WI38 (cell line): ENCODE results near the gene ATP12A.

Experiments used
- H3K4me3 ChIP-seq: 2 replicates; pipeline ENCODE4 v1.5.1; 2011; ENCODE audit warnings: low read depth, mild to moderate bottlenecking, control low read depth, low read length
- TF ChIP-seq, protein P1 (sequence below): IDR thresholded peaks from 2 replicates; pipeline ENCODE4 v1.5.1; 2012; ENCODE audit warnings: low read depth, mild to moderate bottlenecking, control low read depth, low read length

The ATP12A gene

DNA sequence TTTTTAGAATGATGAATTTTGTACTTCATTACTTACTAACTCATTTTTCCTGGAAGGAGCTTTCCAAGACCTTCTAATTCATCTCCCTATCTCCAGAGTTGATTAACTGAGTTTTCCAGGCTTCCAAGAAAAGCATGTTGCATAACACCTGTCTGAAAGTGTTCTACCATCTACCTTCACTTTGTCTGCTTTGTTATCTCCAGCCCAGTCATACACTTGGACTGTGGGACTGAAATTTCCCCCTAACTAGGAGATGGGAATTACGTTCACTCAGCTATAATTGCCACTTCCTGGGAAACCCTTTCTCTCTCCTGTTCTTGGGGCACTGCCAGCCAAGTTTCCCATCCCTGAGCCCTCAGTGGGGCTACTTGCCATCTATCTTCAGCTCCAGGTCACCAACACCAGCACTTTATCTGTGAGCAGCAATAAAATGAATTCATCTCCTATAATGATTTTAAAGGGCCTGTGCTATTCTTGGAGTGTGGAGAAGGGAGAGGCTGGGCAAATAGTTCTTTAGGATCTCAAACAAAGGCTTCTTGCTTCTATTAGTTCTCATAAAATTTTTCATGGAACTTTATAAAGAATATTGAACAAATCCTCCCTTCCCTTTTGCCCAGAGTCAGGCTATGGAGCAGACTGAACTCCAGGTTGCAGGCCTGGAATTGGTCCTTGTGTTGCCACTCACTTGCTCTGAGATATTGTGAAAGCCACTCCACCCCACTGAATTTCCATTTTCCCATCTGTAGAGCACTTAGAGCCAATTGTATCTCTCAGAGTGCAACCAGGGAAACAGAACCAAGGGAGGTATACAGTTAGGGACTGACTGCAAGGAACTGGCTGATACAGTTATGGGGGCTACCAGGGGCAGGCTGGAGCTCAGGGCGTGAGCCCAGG, 17.8 kb upstream of the ATP12A start:
- no peak overlapping the region for H3K4me3 ChIP-seq
- TF ChIP-seq, protein P1, sequence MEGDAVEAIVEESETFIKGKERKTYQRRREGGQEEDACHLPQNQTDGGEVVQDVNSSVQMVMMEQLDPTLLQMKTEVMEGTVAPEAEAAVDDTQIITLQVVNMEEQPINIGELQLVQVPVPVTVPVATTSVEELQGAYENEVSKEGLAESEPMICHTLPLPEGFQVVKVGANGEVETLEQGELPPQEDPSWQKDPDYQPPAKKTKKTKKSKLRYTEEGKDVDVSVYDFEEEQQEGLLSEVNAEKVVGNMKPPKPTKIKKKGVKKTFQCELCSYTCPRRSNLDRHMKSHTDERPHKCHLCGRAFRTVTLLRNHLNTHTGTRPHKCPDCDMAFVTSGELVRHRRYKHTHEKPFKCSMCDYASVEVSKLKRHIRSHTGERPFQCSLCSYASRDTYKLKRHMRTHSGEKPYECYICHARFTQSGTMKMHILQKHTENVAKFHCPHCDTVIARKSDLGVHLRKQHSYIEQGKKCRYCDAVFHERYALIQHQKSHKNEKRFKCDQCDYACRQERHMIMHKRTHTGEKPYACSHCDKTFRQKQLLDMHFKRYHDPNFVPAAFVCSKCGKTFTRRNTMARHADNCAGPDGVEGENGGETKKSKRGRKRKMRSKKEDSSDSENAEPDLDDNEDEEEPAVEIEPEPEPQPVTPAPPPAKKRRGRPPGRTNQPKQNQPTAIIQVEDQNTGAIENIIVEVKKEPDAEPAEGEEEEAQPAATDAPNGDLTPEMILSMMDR: no peak

DNA sequence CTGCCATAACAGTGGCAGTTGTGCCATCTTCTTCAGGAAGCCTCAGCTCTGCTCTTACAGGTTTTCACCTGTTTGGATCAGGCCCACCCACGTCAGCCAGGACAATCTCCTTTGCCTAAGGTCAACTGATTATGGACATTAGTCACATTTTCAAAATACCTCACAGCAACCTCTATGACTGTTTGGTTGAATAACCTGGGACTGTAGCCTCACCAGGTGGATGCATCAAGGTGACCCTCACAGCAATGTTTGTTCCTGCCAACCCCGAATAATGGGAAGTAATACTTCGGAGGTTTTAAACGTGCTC, 17.2 kb upstream of the ATP12A start:
- no peak overlapping the region for H3K4me3 ChIP-seq
- TF ChIP-seq, protein P1: no peak

GRCh38 chr13:24663586-24663985, 16.6 kb upstream of the ATP12A start:
- no peak overlapping the region for H3K4me3 ChIP-seq
- TF ChIP-seq, protein P1: no peak

- TF ChIP-seq, protein P1: no peak
Observed at GRCh38 chr13:24664726-24665409, 15.3 kb upstream of the ATP12A start.

DNA sequence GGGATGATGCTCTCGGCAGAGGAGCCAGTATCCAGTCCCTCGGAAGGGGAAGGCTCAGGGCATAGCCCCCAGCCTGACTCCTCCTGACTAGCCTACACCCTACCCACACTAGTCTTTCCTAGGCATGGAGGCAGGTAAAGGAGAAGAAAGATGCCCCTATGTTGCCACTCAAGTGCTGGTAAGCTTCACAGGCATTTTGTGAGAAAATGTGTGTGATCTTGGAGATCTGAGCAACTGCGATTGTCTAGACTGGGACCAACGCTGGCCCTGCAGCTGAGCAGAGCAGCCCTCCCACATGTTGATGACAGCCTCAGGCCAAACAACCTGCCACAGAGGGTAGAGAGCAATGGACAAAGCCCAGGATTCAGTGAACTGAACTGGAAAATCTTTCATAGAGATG, 11.7 kb upstream of the ATP12A start:
- no peak overlapping the region for H3K4me3 ChIP-seq
- TF ChIP-seq, protein P1: no peak

More at GRCh38 chr13:24664726-24665409, 15.3 kb upstream of the ATP12A start:
- H3K4me3 ChIP-seq: no peak overlapping the region

GRCh38 chr13:24668955-24669582, 11.1 kb upstream of the ATP12A start:
- TF ChIP-seq, protein P1: no peak
- no peak overlapping the region for H3K4me3 ChIP-seq

DNA sequence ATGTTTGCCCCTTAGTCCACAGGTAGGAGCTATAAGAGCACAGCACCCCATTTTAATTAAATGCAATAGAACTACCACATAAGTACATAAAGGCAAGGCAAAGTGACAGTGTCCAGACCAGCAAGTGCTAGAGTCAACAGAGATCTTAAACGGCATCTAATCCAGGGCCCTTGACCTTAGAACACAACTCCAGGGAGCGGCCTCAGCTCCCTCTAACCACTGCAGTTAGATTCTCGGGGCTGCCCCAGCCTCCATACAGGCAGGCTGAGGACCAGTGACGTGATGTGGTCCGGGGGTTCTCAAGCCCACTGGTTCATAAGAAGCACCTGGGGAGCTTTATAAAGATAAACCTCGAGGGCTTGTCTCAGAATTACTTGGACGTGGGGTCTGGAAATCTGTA, 10.0 kb upstream of the ATP12A start:
- TF ChIP-seq, protein P1: no peak
- no peak overlapping the region for H3K4me3 ChIP-seq
